Dendritic cell treated with granulocyte-macrophage colony-stimulating factor and Interleukin-4, amounts not matched to agents 40 ng/mL and 50 ng/mL, for 4 days (primary cell): ENCODE measurements around the gene MCRIP2.
A peak's percentile ranks its signal among the peaks of the same experiment; 100 is the strongest.

Source experiments
- H3K27ac Mint-ChIP-seq: one replicate; pipeline ENCODE4 v1.8.0; 2022; ENCODE audit warnings: mild to moderate bottlenecking, mixed read lengths
- H3K27me3 Mint-ChIP-seq: one replicate; pipeline ENCODE4 v1.8.0; 2022; ENCODE audit warnings: mild to moderate bottlenecking, mixed read lengths
- H3K36me3 Mint-ChIP-seq: one replicate; pipeline ENCODE4 v1.8.0; 2022; ENCODE audit warnings: low read depth, mixed read lengths
- H3K4me1 Mint-ChIP-seq: one replicate; pipeline ENCODE4 v1.8.0; 2022; ENCODE audit warnings: low read depth, mixed read lengths
- H3K4me3 Mint-ChIP-seq: one replicate; pipeline ENCODE4 v1.8.0; 2022; ENCODE audit warnings: mild to moderate bottlenecking, moderate library complexity, mixed read lengths
- H3K9me3 Mint-ChIP-seq: one replicate; pipeline ENCODE4 v1.8.0; 2022; ENCODE audit warnings: mixed read lengths
- intact Hi-C: fragments of 100-400 bp; cut with micrococcal nuclease; formaldehyde crosslinking; loops from one replicate; pipeline ENCODE4 v1.15.0; 2022

MCRIP2 gene

DNA sequence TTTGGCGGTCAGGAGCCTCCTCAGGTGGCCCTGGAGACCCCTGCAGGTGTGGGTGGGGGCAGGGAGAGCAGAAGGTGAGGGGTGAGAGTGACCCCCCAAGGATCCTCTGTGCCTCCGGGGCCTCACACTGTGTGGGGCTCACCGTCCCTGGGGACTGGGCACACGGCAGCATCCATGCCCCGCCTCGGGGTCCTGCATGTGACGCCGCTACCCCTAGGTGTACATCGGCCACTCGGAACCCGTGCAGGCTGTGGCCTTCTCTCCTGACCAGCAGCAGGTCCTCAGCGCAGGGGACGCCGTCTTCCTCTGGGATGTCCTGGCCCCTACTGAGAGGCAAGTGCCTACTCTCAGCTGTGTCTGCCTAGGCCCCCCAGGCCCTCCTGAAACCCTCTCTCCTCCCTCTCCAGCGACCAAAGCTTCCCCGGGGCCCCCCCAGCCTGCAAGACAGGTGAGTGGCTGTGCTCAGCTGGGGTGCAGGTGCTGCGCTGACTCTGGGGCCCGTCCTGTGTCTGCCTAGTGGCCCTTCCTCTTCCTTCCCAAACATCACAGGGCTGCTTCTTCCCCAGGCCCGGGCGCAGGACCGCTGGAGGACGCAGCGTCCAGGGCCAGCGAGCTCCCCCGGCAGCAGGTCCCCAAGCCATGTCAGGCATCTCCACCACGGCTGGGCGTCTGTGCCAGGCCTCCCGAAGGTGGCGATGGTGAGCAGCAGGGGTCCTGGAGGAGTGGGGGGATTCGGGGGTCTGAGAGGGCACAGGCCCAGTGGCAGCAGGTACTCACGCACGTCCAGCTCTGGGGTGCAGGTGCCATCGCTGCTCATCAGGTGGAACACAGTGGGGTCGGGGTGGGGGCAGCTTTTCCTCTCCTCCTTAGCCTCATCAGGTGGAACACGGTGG lies 17.3 kb downstream of the MCRIP2 start:
- H3K27ac Mint-ChIP-seq: no peak overlapping the region
- H3K36me3 Mint-ChIP-seq: peaks cover 44% of the 10 kb centered on the region
- H3K4me3 Mint-ChIP-seq: no peak overlapping the region
- intact Hi-C loops: no loop called here
- H3K4me1 Mint-ChIP-seq: peaks cover 18% of the 10 kb centered on the region
- no peaks in the 10 kb centered on the region for H3K27me3 Mint-ChIP-seq
- H3K9me3 Mint-ChIP-seq: no peaks in the 10 kb centered on the region

DNA sequence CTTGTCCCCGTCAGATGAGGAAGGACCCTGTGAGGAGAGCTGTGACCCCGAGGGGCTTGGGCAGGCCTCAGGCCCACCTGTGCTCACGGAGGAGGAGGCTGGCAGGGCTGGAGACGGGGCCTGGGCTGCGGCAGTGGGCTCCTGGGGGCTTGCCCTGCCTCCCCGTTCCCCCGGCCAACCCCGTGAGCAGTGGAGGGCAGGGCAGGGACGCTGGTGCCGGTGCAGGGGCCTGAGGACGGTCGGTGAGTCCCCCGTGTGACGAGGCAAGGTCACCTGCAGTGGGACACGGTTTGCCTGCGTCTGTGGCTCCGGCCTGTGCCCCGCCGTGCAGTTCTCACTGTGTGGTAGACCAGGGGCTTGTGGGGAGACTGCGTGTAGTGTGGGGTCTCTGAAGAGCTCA lies 18.0 kb downstream of the MCRIP2 start:
- no peaks in the 10 kb centered on the region for H3K9me3 Mint-ChIP-seq
- peaks cover 18% of the 10 kb centered on the region for H3K4me1 Mint-ChIP-seq
- no peaks in the 10 kb centered on the region for H3K27me3 Mint-ChIP-seq
- H3K4me3 Mint-ChIP-seq: no peak overlapping the region
- intact Hi-C loops: loop anchor here (1.0 kb wide), 3 partner anchors 10 to 80 kb away; partner anchors contain the start of gene WDR90
- H3K27ac Mint-ChIP-seq: no peak overlapping the region
- peaks cover 41% of the 10 kb centered on the region for H3K36me3 Mint-ChIP-seq

DNA sequence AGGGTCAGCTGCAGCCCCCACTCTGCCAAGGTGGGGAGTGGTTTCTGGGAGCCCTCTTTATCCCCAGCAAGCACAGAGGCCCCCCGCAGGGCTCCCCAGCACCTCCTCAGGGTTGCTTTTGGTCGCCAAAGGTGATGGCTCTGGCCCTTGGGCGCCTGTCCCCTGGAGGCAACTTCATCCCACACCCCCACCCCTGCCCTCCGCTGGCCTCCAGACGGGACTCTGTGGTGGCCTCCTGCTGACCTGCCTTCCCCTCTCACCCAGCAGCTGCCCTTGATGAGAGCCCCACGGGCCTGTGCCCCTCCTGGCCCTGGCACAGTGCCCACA lies 18.5 kb downstream of the MCRIP2 start:
- Mint-ChIP-seq H3K4me3 (no peak overlapping the region), H3K36me3 (peaks cover 39% of the 10 kb centered on the region), H3K27me3 (no peaks in the 10 kb centered on the region), H3K27ac (peak overlapping the region; percentile 46), H3K4me1 (peaks cover 18% of the 10 kb centered on the region), H3K9me3 (no peaks in the 10 kb centered on the region)
- intact Hi-C loops: loop anchor here (1.0 kb wide), 3 partner anchors 11 to 81 kb away; partner anchors contain the start of gene WDR90

DNA sequence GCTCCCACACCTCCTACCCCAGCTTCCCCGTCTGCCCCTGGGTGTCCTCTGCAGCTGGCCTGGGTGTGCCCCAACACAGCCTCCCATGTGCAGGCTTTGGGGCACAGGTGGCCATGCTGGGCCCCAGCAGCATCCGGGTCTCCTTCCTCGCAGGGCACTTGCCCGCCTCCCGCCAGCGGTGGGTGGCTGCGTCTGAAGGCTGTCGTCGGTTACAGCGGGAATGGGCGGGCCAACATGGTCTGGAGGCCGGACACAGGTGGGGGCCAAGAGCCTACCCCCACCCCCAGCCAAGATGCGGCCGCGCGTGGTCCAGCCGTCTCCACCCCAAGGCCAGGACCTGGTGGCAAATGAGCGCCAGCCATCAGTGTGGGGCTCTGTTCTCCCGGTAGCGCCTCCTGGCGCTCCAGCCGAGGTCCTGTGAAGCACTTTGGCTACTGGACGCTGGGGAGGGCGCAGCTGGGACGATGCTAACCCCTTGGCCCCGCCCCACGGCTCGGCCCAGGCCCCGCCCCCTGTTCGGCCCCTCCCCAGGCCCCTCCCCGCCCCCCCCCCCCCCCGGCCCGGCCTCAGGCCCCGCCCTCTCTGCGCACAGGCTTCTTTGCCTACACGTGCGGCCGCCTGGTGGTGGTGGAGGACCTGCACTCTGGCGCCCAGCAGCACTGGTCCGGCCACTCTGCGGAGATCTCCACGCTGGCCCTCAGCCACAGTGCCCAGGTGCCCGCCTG lies 19.0 kb downstream of the MCRIP2 start:
- intact Hi-C loops: loop anchor here (1.0 kb wide), 3 partner anchors 11 to 81 kb away; partner anchors contain the start of gene WDR90
- Mint-ChIP-seq H3K36me3 (peaks cover 34% of the 10 kb centered on the region), H3K4me3 (peak overlapping the region; percentile 63), H3K9me3 (no peaks in the 10 kb centered on the region), H3K27me3 (no peaks in the 10 kb centered on the region), H3K27ac (peak overlapping the region; percentile 46), H3K4me1 (peaks cover 18% of the 10 kb centered on the region)

DNA sequence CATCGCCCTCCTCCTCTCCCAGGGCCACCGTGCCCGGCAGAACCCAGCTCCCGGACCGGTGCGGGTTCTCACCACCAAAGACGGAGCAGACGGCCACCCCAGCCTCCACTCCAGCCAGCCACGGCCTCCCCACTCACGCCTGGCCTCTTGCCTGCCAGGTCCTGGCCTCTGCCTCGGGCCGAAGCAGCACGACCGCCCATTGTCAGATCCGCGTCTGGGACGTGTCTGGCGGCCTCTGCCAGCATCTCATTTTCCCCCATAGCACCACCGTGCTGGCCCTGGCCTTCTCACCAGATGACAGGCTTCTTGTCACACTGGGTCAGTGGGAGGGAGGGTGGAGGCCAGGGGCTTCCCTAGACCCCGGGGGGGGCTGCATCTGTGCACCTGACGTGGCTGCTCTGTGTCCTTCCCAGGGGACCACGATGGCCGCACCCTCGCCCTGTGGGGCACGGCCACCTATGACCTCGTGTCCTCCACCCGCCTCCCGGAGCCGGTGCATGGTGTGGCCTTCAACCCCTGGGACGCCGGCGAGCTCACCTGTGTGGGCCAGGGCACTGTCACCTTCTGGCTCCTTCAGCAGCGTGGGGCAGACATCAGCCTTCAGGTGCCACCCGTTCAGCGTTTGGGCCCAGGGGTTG lies 19.7 kb downstream of the MCRIP2 start:
- Mint-ChIP-seq H3K36me3 (peaks cover 28% of the 10 kb centered on the region), H3K4me1 (peaks cover 18% of the 10 kb centered on the region), H3K9me3 (no peaks in the 10 kb centered on the region), H3K27me3 (no peaks in the 10 kb centered on the region), H3K4me3 (peak overlapping the region; percentile 6), H3K27ac (peak overlapping the region; percentile 46)
- intact Hi-C loops: no loop called here

DNA sequence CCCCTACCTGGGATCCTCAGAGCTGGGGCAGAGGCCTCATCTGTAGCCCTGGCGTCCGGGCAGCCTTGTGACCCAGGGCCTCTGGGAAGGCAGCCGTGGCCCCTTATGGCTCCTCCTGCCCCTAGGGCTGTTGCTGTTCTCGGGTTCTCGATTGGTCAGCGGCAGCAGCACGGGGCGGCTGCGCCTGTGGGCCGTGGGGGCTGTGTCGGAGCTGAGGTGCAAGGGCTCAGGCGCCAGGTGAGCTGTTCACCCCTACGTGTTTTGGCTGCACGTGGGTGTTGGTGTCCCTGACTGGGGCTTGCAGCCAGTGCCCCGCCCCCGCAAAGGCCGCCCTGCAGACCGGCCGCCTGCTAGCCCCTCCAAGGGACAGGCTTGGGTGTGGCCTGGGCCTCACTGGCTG lies 20.5 kb downstream of the MCRIP2 start:
- intact Hi-C loops: no loop called here
- H3K4me1 Mint-ChIP-seq: peaks cover 18% of the 10 kb centered on the region
- no peaks in the 10 kb centered on the region for H3K9me3 Mint-ChIP-seq
- peaks cover 21% of the 10 kb centered on the region for H3K36me3 Mint-ChIP-seq
- no peaks in the 10 kb centered on the region for H3K27me3 Mint-ChIP-seq
- H3K4me3 Mint-ChIP-seq: no peak overlapping the region
- no peak overlapping the region for H3K27ac Mint-ChIP-seq

DNA sequence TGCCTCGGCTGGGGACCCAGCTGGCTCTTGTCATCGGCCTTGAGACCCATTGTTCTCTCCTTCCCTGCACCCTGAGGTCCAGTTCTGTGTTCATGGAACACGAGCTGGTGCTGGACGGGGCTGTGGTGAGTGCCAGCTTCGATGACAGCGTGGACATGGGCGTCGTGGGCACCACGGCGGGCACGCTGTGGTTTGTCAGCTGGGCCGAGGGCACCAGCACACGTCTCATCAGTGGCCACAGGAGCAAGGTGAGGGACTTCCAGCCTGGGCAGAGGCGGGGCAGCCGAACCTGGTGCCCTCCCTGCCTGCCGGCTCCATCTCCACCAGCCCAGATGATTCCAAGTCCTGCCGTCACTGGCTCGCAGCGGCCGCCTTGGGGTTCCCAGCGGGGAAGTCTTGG lies 21.0 kb downstream of the MCRIP2 start:
- intact Hi-C loops: no loop called here
- H3K9me3 Mint-ChIP-seq: no peaks in the 10 kb centered on the region

DNA sequence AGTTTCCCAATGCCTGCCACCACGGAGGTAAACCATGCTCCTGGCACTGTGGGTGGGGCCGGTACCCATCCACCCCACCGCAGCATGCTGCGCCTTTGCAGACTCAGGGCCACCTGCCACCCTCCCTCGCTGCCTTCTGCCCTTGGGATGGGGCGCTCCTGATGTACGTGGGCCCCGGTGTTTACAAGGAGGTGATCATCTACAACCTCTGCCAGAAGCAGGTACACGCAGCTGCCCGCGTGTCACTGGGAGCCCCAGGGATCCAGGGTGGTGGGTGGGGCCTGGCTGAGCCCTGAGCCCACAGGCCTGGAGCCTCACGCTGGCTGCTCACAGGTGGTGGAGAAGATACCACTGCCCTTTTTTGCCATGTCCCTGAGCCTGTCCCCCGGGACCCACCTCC lies 24.9 kb downstream of the MCRIP2 start:
- H3K4me1 Mint-ChIP-seq: peaks cover 19% of the 10 kb centered on the region
- intact Hi-C loops: no loop called here
- no peak overlapping the region for H3K4me3 Mint-ChIP-seq
- no peaks in the 10 kb centered on the region for H3K27me3 Mint-ChIP-seq
- H3K27ac Mint-ChIP-seq: no peak overlapping the region
- peaks cover 36% of the 10 kb centered on the region for H3K36me3 Mint-ChIP-seq
- no peaks in the 10 kb centered on the region for H3K9me3 Mint-ChIP-seq

More for the DNA sequence above, 21.0 kb downstream of the MCRIP2 start:
- Mint-ChIP-seq H3K27me3 (no peaks in the 10 kb centered on the region), H3K36me3 (peaks cover 21% of the 10 kb centered on the region), H3K27ac (no peak overlapping the region), H3K4me3 (no peak overlapping the region), H3K4me1 (peaks cover 20% of the 10 kb centered on the region)

DNA sequence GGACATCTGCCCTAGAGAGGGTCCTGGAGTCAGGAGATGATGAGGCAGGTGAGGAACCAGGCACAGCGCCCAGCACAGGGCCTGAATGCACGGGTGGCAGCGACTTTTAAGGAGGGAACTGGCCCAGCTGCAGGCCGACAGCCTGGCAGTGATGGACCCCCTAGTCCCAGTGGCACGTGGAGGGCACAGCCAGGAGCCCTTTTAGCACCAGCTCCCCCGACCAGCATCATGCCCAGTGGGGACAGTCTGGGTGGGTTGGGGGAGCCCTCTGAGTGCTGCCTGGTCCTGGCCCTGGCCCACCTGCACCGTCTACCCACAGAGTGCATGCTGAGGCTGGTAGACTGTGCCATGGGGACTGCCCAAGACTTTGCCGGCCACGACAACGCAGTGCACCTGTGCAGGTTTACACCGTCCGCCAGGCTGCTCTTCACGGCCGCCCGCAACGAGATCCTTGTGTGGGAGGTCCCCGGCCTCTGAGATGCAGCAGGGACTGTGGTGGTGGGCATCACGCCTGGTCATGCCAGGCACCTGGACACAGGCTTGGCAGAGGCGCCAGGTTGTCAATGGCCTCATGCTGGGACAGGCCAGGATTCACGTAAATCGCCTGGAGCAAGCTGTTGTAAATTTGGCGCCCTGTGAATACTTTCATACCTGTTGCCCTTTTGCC lies 25.6 kb downstream of the MCRIP2 start:
- H3K27ac Mint-ChIP-seq: peak overlapping the region; percentile 84
- H3K4me1 Mint-ChIP-seq: peaks cover 16% of the 10 kb centered on the region
- no peak overlapping the region for H3K4me3 Mint-ChIP-seq
- peaks cover 43% of the 10 kb centered on the region for H3K36me3 Mint-ChIP-seq
- no peaks in the 10 kb centered on the region for H3K27me3 Mint-ChIP-seq
- intact Hi-C loops: loop anchor here (1.0 kb wide), 1 partner anchor 88 kb away; no protein-coding TSS in a partner anchor
- no peaks in the 10 kb centered on the region for H3K9me3 Mint-ChIP-seq

DNA sequence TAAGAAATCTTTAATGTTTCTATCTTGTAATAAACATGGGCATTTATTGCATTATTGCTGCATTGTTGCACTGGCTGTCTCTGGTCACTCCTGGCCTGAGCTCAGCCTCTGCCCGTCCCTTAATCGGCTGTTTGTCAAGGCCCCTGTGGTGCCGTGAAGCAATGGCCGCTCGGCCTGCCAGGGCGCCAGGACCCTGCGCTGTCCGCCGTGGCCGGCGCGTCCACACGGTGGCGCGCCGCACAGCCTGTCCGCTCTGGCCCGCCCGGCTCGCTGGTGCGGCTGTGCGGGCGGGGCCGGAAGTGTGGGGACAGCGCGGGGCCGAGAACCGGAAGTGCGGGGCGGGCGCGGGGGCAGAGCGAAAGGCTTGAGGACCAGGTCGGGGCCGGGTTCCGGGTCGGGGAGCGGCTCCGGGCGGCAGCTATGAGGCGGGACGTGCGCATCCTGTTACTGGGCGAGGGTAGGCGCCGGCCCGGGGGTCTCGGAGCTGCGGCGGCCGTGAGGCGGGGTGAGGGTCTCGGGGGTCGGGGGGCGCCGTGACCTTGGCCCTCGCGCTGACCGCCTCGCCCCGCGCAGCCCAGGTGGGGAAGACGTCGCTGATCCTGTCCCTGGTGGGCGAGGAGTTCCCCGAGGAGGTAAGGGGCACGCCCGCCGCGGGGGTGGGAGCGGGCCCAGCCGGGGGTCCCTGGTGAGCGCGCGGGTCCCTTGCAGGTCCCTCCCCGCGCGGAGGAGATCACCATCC lies 26.3 kb downstream of the MCRIP2 start, which contains the start of gene RHOT2:
Gene RHOT2 (plus strand): TSS at position 353 of the 739 bp plus-strand sequence. CDS start 68 bp downstream, at position 421.
- peak within 1 kb of the TSS; percentile 82 for H3K4me3 Mint-ChIP-seq
- no peaks in the 10 kb centered on the region for H3K27me3 Mint-ChIP-seq
- H3K36me3 Mint-ChIP-seq: peaks cover 45% of the 10 kb centered on the region
- no peaks in the 10 kb centered on the region for H3K9me3 Mint-ChIP-seq
- H3K27ac Mint-ChIP-seq: peak within 1 kb of the TSS; percentile 84
- peaks cover 16% of the 10 kb centered on the region for H3K4me1 Mint-ChIP-seq
- intact Hi-C loops: loop anchor here (1.0 kb wide), 1 partner anchor 89 kb away; no protein-coding TSS in a partner anchor

DNA sequence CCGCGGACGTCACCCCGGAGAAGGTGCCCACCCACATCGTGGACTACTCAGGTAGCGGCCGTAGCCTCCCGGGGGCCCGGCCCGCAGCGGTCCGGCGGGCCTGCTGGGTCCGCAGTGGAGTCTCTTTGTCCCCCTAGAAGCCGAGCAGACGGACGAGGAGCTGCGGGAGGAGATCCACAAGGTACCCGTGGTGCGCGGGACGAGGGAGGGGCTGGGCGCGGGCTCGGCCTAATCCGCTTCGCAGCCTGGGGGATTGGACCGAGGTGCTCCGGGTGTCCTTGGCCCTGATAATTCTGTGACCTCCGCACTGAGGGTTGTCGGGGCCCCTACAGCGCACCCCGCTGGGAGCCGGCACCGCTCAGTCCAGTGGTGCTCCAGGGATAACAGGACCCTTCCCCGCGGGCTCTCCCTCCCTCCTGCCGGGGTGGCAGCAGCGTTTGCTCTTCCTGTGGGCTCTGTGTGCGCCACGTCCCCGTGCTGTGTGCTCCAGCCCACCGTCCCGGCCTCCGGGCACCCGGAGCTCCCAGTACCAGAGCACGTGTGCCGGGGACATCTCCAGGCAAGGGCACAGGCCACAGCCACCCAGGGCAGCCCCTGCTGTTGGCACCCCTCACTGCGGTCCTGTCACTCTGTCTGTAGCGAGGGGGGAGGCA lies 27.0 kb downstream of the MCRIP2 start:
- Mint-ChIP-seq H3K9me3 (no peaks in the 10 kb centered on the region), H3K4me3 (peak overlapping the region; percentile 82), H3K36me3 (peaks cover 50% of the 10 kb centered on the region), H3K27me3 (no peaks in the 10 kb centered on the region), H3K27ac (peak overlapping the region; percentile 84), H3K4me1 (peaks cover 16% of the 10 kb centered on the region)
- intact Hi-C loops: no loop called here

DNA sequence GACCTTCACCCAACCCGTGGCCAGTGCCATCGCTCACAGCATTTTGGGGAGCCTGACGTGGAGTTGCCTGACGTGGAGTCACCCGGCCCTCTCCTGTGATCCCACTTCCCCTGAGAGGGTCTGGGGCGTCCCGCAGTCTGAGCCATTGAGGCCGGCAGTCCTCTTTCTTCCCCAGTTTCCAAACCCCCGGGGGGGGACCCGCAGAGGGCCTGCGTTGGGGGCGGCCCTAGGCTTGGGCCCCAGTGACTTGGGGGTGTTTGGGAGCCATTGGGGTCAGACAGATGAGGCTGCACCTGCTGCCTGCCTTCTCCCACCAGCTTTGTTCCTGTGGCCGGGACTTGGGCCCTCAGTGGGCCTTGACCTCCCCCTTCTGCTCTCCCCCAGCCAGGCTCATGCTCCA lies 28.0 kb downstream of the MCRIP2 start:
- intact Hi-C loops: no loop called here
- peaks cover 23% of the 10 kb centered on the region for H3K4me1 Mint-ChIP-seq
- H3K27me3 Mint-ChIP-seq: peaks cover 3% of the 10 kb centered on the region
- H3K36me3 Mint-ChIP-seq: peaks cover 61% of the 10 kb centered on the region
- no peak overlapping the region for H3K4me3 Mint-ChIP-seq
- H3K9me3 Mint-ChIP-seq: no peaks in the 10 kb centered on the region
- H3K27ac Mint-ChIP-seq: no peak overlapping the region
